Measurements from ENCODE around the gene SEPHS1.

Gene SEPHS1

GRCh38 chr10:13317474-13317873 is 30.6 kb downstream of the SEPHS1 start:
- no peak overlapping the region for H3K4me3 Mint-ChIP-seq
- DNase-seq: no peak
- no peaks in the 10 kb centered on the region for H3K9me3 Mint-ChIP-seq
- no peaks in the 10 kb centered on the region for H3K4me1 Mint-ChIP-seq
- no peak for ATAC-seq
- H3K27me3 Mint-ChIP-seq: no peaks in the 10 kb centered on the region
- no peak overlapping the region for H3K27ac Mint-ChIP-seq

DNA sequence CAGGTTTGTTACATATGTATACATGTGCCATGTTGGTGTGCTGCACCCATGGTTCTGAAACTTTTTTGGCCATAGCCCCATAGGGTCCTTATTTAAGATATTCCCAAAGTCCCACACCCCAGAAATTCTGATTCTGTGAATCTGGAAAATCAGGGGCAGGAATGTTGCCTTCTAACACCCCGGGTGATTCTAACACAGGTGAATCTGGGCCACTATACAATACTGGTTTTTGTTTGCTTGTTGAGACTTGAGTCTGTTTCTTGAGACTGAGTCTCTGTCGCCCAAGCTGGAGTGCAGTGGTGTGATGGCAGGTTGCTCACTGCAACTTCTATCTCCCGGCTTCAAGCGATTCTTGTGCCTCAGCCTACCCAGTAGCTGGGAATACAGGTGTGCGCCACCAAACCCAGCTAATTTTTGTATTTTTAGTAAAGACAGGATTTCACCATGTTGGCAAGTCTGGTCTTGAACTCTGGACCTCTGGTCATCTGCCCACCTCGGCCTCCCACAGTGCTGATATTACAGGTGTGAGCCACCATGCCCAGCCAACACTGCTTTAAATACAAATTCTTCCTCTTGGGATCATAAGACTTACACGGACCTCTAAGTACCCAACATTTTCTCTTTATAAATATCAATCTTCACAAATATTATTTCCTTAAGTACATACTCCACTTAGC is 31.3 kb downstream of the SEPHS1 start:
- Mint-ChIP-seq H3K4me3 (no peak overlapping the region), H3K4me1 (no peaks in the 10 kb centered on the region), H3K9me3 (no peaks in the 10 kb centered on the region), H3K27me3 (no peaks in the 10 kb centered on the region), H3K27ac (peak overlapping the region in 1 of 2 donors; percentile 50)
- no peak for DNase-seq
- ATAC-seq: no peak

- no peak overlapping the region for H3K27ac Mint-ChIP-seq
- DNase-seq (no peak), ATAC-seq (no peak)
- H3K9me3 Mint-ChIP-seq: no peaks in the 10 kb centered on the region
- H3K4me3 Mint-ChIP-seq: no peak overlapping the region
- no peaks in the 10 kb centered on the region for H3K4me1 Mint-ChIP-seq
- no peaks in the 10 kb centered on the region for H3K27me3 Mint-ChIP-seq
Measured at GRCh38 chr10:13315361-13315760, 32.7 kb downstream of the SEPHS1 start.

- no peak overlapping the region for H3K4me3 Mint-ChIP-seq
- no peaks in the 10 kb centered on the region for H3K27me3 Mint-ChIP-seq
- H3K27ac Mint-ChIP-seq: no peak overlapping the region
- ATAC-seq (no peak), DNase-seq (no peak)
- no peaks in the 10 kb centered on the region for H3K9me3 Mint-ChIP-seq
- H3K4me1 Mint-ChIP-seq: no peaks in the 10 kb centered on the region
Measured at GRCh38 chr10:13311177-13311575, 36.9 kb downstream of the SEPHS1 start.

DNA sequence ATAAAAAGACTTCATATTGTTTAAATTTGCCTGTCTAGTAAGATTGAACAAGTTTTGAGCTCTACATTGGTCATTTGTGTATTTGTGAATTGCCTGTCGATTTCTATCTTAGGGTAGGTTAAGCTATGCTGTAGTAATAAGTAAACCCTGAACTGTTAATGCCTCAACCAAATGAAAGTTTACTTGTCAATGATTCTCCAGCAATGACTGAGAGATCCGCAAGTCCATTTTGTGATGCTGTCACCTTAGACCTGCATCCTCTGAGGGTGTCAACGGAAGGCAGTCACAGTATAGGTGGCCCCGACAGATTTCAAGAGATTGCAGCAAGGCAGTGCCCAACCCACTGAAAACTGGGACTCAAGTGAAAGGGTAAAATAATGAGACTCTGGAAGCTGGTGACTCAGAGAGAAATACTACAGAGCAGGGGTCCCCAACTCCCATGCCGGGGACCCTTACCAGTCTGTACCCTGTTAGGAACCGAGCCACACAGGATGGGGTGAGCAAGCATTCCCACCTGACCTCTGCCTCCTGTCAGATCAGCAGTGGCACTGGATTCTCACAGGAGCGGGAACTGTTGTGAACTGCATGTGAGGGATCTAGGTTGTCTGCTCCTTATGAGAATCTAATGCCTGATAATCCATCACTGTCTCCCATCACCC is 37.4 kb downstream of the SEPHS1 start:
- Mint-ChIP-seq H3K4me1 (no peaks in the 10 kb centered on the region), H3K27me3 (no peaks in the 10 kb centered on the region), H3K4me3 (no peak overlapping the region), H3K27ac (no peak overlapping the region), H3K9me3 (no peaks in the 10 kb centered on the region)
- no peak for ATAC-seq
- no peak for DNase-seq

DNA sequence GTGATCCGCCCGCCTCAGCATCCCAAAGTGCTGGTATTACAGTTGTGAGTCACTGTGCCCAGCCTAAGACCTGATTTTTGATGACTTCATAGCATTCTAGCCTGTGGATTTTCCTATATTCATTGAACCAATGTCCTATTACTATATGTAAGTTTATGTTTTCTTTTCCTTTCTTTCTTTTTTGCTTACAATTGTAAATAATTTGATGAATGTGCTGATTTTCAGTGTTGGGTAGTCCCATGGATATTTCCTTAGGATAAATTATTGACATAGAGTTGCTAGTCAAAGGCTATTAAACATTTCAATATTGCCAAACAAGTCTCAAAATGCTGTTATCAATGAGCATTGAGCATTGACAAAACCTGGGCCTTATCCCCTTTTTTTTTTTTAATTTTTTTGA is 38.3 kb downstream of the SEPHS1 start:
- Mint-ChIP-seq H3K27me3 (no peaks in the 10 kb centered on the region), H3K4me1 (no peaks in the 10 kb centered on the region), H3K27ac (no peak overlapping the region), H3K9me3 (no peaks in the 10 kb centered on the region), H3K4me3 (no peak overlapping the region)
- DNase-seq: no peak
- no peak for ATAC-seq

- H3K4me1 Mint-ChIP-seq: no peaks in the 10 kb centered on the region
- H3K4me3 Mint-ChIP-seq: no peak overlapping the region
- no peaks in the 10 kb centered on the region for H3K27me3 Mint-ChIP-seq
- no peak overlapping the region for H3K27ac Mint-ChIP-seq
- H3K9me3 Mint-ChIP-seq: no peaks in the 10 kb centered on the region
- DNase-seq (no peak), ATAC-seq (no peak)
Measured at GRCh38 chr10:13308096-13308495, 40.0 kb downstream of the SEPHS1 start.

DNA sequence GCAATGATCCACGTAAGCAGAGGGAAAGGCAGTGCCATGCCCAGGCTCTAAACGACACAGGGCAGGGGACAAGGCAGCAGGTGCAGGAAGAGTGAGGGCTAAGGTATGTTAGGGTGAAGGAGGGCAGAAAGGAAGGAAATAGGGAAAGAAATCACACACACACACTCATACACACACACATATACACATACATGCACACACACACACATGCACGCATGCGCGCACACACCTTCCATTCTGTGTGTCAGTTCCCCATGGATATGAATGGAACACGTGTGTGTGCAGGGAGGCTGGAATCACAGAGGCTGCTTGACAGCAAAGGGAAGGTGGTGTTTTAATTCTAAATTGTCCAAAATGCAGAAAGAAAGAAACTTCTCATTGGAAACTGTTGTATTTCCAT is 42.0 kb downstream of the SEPHS1 start:
- no peaks in the 10 kb centered on the region for H3K9me3 Mint-ChIP-seq
- H3K4me3 Mint-ChIP-seq: no peak overlapping the region
- ATAC-seq: no peak
- H3K27ac Mint-ChIP-seq: no peak overlapping the region
- H3K4me1 Mint-ChIP-seq: peaks cover 16% of the 10 kb centered on the region
- no peak for DNase-seq
- no peaks in the 10 kb centered on the region for H3K27me3 Mint-ChIP-seq

- no peaks in the 10 kb centered on the region for H3K27me3 Mint-ChIP-seq
- no peaks in the 10 kb centered on the region for H3K9me3 Mint-ChIP-seq
- peak overlapping the region; percentile 84 to 92 for H3K4me3 Mint-ChIP-seq
- peak overlapping the region; percentile 99 for H3K27ac Mint-ChIP-seq
- no peak for DNase-seq
- H3K4me1 Mint-ChIP-seq: peaks cover 33% of the 10 kb centered on the region
- no peak for ATAC-seq
Measured at GRCh38 chr10:13302821-13303555, 45.1 kb downstream of the SEPHS1 start.

- peak within 1 kb of the TSS; percentile 85 to 95 for H3K27ac Mint-ChIP-seq
- ATAC-seq: peak; percentile 75
- no peaks in the 10 kb centered on the region for H3K27me3 Mint-ChIP-seq
Measured at GRCh38 chr10:13299437-13300287, 48.4 kb downstream of the SEPHS1 start, which contains the start of gene PHYH. PHYH (minus strand) TSS chr10:13300064; CDS start chr10:13300042, 22 bp downstream.

DNA sequence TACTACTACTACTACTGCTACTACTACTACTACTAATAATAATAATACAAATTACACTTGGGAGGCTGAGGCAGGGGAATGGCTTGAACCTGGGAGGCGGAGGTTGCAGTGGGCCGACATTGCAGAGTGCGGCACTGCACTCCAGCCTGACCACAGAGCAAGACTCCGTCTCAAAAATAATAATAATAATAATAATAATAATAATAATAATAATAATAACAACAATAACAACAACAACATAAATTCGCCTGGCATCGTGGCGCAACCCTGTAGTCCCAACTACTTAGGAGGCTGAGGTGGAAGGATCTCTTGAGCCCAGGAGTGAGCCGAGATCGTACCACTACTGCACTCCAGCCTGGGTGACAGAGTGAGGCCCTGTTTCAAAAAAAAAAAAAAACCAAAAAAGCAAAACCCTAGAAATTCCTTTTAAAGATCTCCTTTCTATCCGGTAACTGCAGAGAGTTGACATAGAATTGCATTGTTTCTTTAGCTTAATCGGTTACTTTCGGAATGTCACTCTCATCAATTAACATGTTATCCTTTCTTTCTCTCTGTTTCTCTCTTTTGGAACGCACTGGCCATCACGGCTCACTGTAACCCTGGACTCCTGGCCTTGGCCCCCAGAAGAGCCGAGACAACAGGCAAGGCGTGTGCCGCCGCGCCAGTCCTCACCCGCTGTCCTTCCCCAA is 49.2 kb downstream of the SEPHS1 start:
- H3K27ac Mint-ChIP-seq: peak overlapping the region; percentile 71 to 86
- H3K27me3 Mint-ChIP-seq: no peaks in the 10 kb centered on the region
- DNase-seq (no peak), ATAC-seq (no peak)
- H3K4me1 Mint-ChIP-seq: peaks cover 33% of the 10 kb centered on the region
- H3K4me3 Mint-ChIP-seq: peak overlapping the region; percentile 78 to 87
- no peaks in the 10 kb centered on the region for H3K9me3 Mint-ChIP-seq

More at GRCh38 chr10:13299437-13300287, 48.4 kb downstream of the SEPHS1 start, which contains the start of gene PHYH:
- H3K4me1 Mint-ChIP-seq: peaks cover 33% of the 10 kb centered on the region
- no peaks in the 10 kb centered on the region for H3K9me3 Mint-ChIP-seq
- peak within 1 kb of the TSS; percentile 78 to 88 for H3K4me3 Mint-ChIP-seq
- DNase-seq: peak; percentile 73 to 79

GRCh38 chr10:13296476-13296875 is 51.6 kb downstream of the SEPHS1 start:
- Mint-ChIP-seq H3K27ac (no peak overlapping the region), H3K4me3 (no peak overlapping the region), H3K4me1 (peaks cover 20% of the 10 kb centered on the region), H3K9me3 (no peaks in the 10 kb centered on the region), H3K27me3 (no peaks in the 10 kb centered on the region)
- no peak for DNase-seq
- no peak for ATAC-seq

DNA sequence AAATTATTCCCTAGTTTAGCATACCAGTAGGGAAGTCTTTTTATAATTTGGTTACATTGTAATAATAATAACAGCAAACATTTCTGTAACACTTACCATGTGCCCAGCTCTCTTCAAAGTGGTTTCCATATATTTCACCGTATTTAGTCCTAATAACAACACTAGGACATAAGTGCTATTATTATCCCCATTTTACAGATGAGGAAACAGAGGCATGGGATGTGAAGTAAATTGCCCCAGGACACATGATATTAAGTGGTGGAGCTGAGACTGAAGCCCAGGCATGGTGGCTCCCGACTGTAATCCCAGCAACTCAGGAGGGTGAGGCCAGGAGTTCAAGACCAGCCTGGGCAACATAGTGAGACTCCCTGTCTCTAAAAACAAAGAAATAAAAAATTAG is 53.3 kb downstream of the SEPHS1 start:
- Mint-ChIP-seq H3K4me1 (peaks cover 7% of the 10 kb centered on the region), H3K27me3 (no peaks in the 10 kb centered on the region), H3K9me3 (no peaks in the 10 kb centered on the region), H3K4me3 (no peak overlapping the region), H3K27ac (no peak overlapping the region)
- DNase-seq (no peak), ATAC-seq (no peak)

DNA sequence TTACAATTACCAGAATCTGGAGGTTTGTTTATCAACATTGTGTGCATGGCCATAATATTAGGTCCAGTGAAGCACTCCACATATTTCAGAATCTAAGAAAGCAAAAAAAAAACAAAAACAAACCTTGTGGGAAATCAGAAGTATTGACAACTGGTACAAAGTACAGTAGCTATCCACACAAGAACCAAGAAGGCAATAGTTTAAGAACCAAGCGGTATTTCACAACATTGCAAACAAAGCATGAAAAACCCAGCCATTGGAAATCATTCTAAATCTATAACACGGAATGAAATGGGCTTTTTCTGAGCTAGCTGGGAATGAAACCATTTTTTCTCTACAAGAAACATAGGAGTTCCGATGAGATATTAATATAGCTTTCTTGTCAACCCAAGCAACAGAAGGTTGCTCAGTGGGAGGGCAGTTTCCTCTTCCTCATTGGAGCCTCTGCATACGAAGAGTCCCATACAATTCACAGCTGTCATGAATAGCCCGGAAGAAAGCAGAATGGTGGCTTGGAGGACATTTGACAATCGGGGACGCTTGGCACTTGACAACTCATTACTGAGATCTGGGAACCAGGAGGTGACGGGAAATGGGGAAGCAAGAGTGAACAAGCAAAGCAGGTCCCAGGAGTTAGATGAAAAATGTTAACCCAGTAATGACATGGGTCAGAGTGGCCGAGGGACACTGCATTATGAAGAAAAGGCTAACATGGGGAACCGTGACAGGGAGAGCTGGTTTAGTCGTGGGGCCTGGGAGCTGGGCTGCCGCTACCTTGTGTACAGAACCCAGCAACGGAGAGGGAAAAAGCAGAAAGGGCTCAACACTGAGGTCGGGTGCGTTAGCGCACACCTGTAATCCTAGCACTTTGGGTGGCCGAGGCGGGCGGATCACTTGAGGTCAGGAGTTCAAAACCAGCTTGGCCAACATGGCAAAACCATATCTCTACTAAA is 56.0 kb downstream of the SEPHS1 start:
- ATAC-seq: no peak
- no peaks in the 10 kb centered on the region for H3K27me3 Mint-ChIP-seq
- no peaks in the 10 kb centered on the region for H3K9me3 Mint-ChIP-seq
- H3K4me1 Mint-ChIP-seq: no peaks in the 10 kb centered on the region
- DNase-seq: no peak
- no peak overlapping the region for H3K4me3 Mint-ChIP-seq
- H3K27ac Mint-ChIP-seq: no peak overlapping the region

All from stimulated activated naive CD8-positive, alpha-beta T cell treated with anti-CD3 and anti-CD28 coated beads, Interleukin-15, amount 100 ng/mL, for 72 hours (primary cell).